Endodermal cell (in vitro differentiated cells): ENCODE results near the gene CALHM1. TPM values are rescaled to one million over a fixed set of nuclear protein-coding genes. Genes with fewer than 3 reads are reported as not detected.
A peak's percentile ranks its signal among the peaks of the same experiment; 100 is the strongest.

Experiments used
- DNase-seq: peaks from one replicate; pipeline ENCODE4 v3.0.0-alpha.2; 2017
- H3K27ac ChIP-seq: 2 replicates; pipeline ENCODE4 v1.5.1; 2013; ENCODE audit warnings: mild to moderate bottlenecking, low read depth, low read length, moderate library complexity
- H3K27me3 ChIP-seq: 2 replicates; pipeline ENCODE4 v1.6.1; 2013; ENCODE audit warnings: mild to moderate bottlenecking, low read length, moderate library complexity; ENCODE audit not compliant: insufficient read depth, control insufficient read depth, poor library complexity, severe bottlenecking
- H3K36me3 ChIP-seq: 2 replicates; pipeline ENCODE4 v1.7.0; 2013; ENCODE audit warnings: mild to moderate bottlenecking, low read length, moderate library complexity; ENCODE audit not compliant: control insufficient read depth, insufficient read depth
- H3K4me1 ChIP-seq: one replicate; pipeline ENCODE4 v1.7.0; 2013; ENCODE audit warnings: low read length; ENCODE audit not compliant: control insufficient read depth, insufficient read depth
- H3K4me3 ChIP-seq: 2 replicates; pipeline ENCODE4 v1.5.1; 2013; ENCODE audit warnings: mild to moderate bottlenecking, low read length, moderate library complexity
- H3K9ac ChIP-seq: 2 replicates; pipeline ENCODE4 v1.6.1; 2013; ENCODE audit warnings: mild to moderate bottlenecking, low read length, moderate library complexity; ENCODE audit not compliant: poor library complexity, severe bottlenecking; ENCODE audit errors: extremely low read depth
- H3K9me3 ChIP-seq: 2 replicates; pipeline ENCODE4 v1.6.1; 2013; ENCODE audit warnings: mild to moderate bottlenecking, low read length, moderate library complexity; ENCODE audit not compliant: control insufficient read depth
- H3K27ac Mint-ChIP-seq: 2 replicates; pipeline ENCODE4 v1.8.0; 2020; ENCODE audit warnings: mixed read lengths
- H3K27me3 Mint-ChIP-seq: 2 replicates; pipeline ENCODE4 v1.8.0; 2021; ENCODE audit warnings: mild to moderate bottlenecking, mixed read lengths; ENCODE audit not compliant: insufficient read depth
- H3K36me3 Mint-ChIP-seq: 2 replicates; pipeline ENCODE4 v1.8.0; 2020; ENCODE audit warnings: low read depth, mixed read lengths
- H3K4me1 Mint-ChIP-seq: 2 replicates; pipeline ENCODE4 v1.8.0; 2020; ENCODE audit warnings: mixed read lengths
- H3K4me3 Mint-ChIP-seq: 2 replicates; pipeline ENCODE4 v1.8.0; 2020; ENCODE audit warnings: mild to moderate bottlenecking, moderate library complexity, mixed read lengths
- H3K9me3 Mint-ChIP-seq: 2 replicates; pipeline ENCODE4 v1.8.0; 2020; ENCODE audit warnings: mild to moderate bottlenecking, mixed read lengths
- WGBS, 2 experiments: methylation state at CpG; one replicate each; pipeline versions ENCODE4 v1.1.5 to v1.1.7; 2013; ENCODE audit warnings: missing lambda C conversion rate in 2 of 2, mixed read lengths in 1 of 2; ENCODE audit not compliant: insufficient coverage in 1 of 2, insufficient read length in 1 of 2; 5-methylcytosine and 5-hydroxymethylcytosine counted together
- total RNA-seq, 2 donors: library from RNA; stranded (reverse); fragmentation: NEBNext Ultra II Directional in 1 of 2; extraction: Animal tissue kit (Norgen Biotek cat#: 25700) in 1 of 2; gene quantifications; 2 replicates in 1 of 2; 3 replicates in 1 of 2; pipeline ENCODE4 v1.2.1, GENCODE V29; 2021
- TF ChIP-seq, protein P1 (sequence below): fragments of 200-600 bp; sonication (generic); conservative IDR thresholded peaks from 2 replicates; pipeline ENCODE4 v1.5.0; 2021; ENCODE audit warnings: antibody characterized with exemption, mild to moderate bottlenecking

Gene CALHM1
- total RNA-seq, 2 donors from 2014 or later, result not detected

DNA sequence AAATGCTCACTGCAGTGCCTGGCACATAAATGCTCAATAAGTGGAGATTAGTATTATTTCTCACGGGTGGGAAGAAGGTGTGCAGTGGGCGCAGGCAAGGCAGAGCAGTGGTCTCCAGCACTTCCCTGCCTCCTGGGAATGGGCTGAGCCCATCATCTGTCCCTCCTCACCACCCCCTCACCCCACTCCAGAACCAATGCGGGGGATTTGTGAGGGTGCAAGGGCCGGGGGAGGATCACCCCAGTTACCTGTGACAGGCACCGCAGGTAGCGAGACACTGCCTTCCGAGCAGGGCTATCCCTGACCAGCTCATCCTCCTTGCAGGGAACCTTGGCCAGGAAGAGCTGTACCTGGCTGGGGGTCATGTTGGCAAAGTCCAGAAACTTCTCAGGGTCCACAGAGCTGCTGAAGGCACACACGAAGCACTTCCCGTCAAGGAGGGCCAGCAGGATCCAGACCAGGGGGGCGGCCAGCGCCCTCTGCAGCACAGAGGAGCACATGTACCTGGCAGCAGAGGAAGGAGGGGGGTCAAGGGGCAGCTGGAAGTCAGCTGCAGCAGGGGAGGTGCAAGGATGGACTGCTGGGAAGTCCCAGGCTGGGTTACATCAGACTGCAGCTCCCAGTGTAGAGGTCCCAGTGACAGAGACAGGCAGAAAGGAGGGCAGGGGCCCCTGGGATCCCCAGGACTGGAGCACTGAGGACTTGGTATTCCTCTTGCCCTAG is 17.5 kb upstream of the CALHM1 start:
- Mint-ChIP-seq H3K36me3 (no peaks in the 10 kb centered on the region), H3K4me3 (no peak overlapping the region), H3K27ac (no peak overlapping the region), H3K27me3 (no peaks in the 10 kb centered on the region), H3K9me3 (no peaks in the 10 kb centered on the region), H3K4me1 (peaks cover 5% of the 10 kb centered on the region)
- 66 to 72% methylated on average over 8 to 11 of the region's 11 CpGs for WGBS, 2 experiments
- H3K4me1 ChIP-seq, result peaks cover 4% of the 10 kb centered on the region
- no peaks in the 10 kb centered on the region for H3K27me3 ChIP-seq
- peak; percentile 90 for DNase-seq
- TF ChIP-seq, protein P1, sequence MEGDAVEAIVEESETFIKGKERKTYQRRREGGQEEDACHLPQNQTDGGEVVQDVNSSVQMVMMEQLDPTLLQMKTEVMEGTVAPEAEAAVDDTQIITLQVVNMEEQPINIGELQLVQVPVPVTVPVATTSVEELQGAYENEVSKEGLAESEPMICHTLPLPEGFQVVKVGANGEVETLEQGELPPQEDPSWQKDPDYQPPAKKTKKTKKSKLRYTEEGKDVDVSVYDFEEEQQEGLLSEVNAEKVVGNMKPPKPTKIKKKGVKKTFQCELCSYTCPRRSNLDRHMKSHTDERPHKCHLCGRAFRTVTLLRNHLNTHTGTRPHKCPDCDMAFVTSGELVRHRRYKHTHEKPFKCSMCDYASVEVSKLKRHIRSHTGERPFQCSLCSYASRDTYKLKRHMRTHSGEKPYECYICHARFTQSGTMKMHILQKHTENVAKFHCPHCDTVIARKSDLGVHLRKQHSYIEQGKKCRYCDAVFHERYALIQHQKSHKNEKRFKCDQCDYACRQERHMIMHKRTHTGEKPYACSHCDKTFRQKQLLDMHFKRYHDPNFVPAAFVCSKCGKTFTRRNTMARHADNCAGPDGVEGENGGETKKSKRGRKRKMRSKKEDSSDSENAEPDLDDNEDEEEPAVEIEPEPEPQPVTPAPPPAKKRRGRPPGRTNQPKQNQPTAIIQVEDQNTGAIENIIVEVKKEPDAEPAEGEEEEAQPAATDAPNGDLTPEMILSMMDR, result peak; percentile 82
- no peaks in the 10 kb centered on the region for H3K36me3 ChIP-seq
- no peak overlapping the region for H3K27ac ChIP-seq
- H3K9ac ChIP-seq, result no peak overlapping the region
- H3K9me3 ChIP-seq, result no peaks in the 10 kb centered on the region
- no peak overlapping the region for H3K4me3 ChIP-seq

DNA sequence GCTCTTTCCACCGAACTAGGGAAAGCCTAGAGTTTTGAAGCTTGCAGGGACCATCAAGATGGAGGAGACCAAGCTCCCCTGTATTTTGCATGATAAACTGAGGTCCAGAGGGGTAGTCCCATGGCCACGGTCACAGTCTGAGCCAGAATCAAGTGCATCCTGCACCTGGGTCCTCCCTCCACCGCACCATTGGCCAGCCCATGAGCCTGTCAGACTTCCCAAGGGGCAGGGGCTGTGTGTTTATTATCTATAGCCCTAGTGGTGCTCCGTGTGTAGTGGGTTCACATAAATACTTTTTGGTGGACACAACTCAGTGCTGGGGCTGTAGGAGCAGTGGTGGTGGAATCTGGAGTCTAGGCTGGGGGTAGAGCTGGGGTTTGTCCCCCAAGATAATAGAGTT is 16.7 kb upstream of the CALHM1 start:
- WGBS, 2 experiments, result 79 to 100% methylated on average over 2 to 4 of the region's 4 CpGs
- Histone ChIP-seq H3K4me1 (peaks cover 4% of the 10 kb centered on the region), H3K9ac (no peak overlapping the region), H3K36me3 (no peaks in the 10 kb centered on the region), H3K4me3 (no peak overlapping the region), H3K9me3 (no peaks in the 10 kb centered on the region), H3K27me3 (no peaks in the 10 kb centered on the region), H3K27ac (no peak overlapping the region)
- H3K27ac Mint-ChIP-seq, result no peak overlapping the region
- H3K4me1 Mint-ChIP-seq, result peaks cover 8% of the 10 kb centered on the region
- no peaks in the 10 kb centered on the region for H3K36me3 Mint-ChIP-seq
- H3K27me3 Mint-ChIP-seq, result peaks cover under 1% of the 10 kb centered on the region
- no peaks in the 10 kb centered on the region for H3K9me3 Mint-ChIP-seq
- no peak overlapping the region for H3K4me3 Mint-ChIP-seq
- TF ChIP-seq, protein P1, result no peak
- DNase-seq, result peak; percentile 56

DNA sequence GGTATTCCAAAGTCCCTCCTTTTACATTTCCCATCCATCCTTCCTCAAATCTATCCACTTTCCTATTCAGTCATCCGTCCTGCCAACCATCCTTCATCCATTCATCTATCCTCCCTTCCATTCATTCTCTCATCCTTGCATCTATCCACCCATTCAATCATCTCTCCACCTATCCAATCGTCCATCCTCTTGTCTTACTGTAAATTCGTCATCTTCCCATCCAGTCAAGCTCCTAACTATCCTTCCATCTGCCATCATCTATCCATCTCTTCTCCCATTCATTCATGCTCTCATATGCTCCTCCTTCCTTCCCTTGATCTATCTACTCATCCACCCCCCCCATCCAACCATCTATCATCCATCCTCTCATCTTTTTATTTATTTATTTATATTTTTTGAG is 15.4 kb upstream of the CALHM1 start:
- H3K27me3 ChIP-seq, result no peaks in the 10 kb centered on the region
- H3K27me3 Mint-ChIP-seq, result peaks cover 5% of the 10 kb centered on the region
- no peak for DNase-seq
- TF ChIP-seq, protein P1, result no peak
- H3K9ac ChIP-seq, result no peak overlapping the region
- no peaks in the 10 kb centered on the region for H3K36me3 ChIP-seq
- H3K36me3 Mint-ChIP-seq, result no peaks in the 10 kb centered on the region
- WGBS, 2 experiments, result 82 to 91% methylated on average over 3 of the region's 3 CpGs
- H3K4me1 ChIP-seq, result peaks cover 4% of the 10 kb centered on the region
- H3K4me3 ChIP-seq, result no peak overlapping the region
- H3K9me3 Mint-ChIP-seq, result no peaks in the 10 kb centered on the region
- H3K27ac ChIP-seq, result no peak overlapping the region
- no peak overlapping the region for H3K27ac Mint-ChIP-seq
- H3K4me3 Mint-ChIP-seq, result no peak overlapping the region
- H3K9me3 ChIP-seq, result no peaks in the 10 kb centered on the region
- peaks cover 8% of the 10 kb centered on the region for H3K4me1 Mint-ChIP-seq
